HG03342 (cell line): ENCODE measurements around the gene LGR6.
A peak's percentile ranks its signal among the peaks of the same experiment; 100 is the strongest.
"Not testable (repeated sequence)": the region's sequence is repeated elsewhere in the genome, so short reads cannot be mapped to it uniquely, and the experiment has no call there.

Source experiments
- ATAC-seq: cut with Tn5 transposase; IDR thresholded peaks from one replicate; pipeline ENCODE4 v1.9.1; 2021; ENCODE audit warnings: mild to moderate bottlenecking, moderate library complexity; ENCODE audit not compliant: unreplicated experiment

Gene LGR6

GRCh38 chr1:202172015-202172355 lies 21.6 kb upstream of the LGR6 start:
- ATAC-seq = no peak

- no peak for ATAC-seq
Observed at GRCh38 chr1:202173993-202174392, 19.6 kb upstream of the LGR6 start.

- no peak for ATAC-seq
Observed at GRCh38 chr1:202176949-202177927, 16.4 kb upstream of the LGR6 start.

- ATAC-seq = no peak
Observed at GRCh38 chr1:202179828-202180750, 13.5 kb upstream of the LGR6 start.

- ATAC-seq = not testable (repeated sequence)
Observed at GRCh38 chr1:202180751-202181139, 12.9 kb upstream of the LGR6 start.

- no peak for ATAC-seq
Observed at GRCh38 chr1:202181586-202181985, 12.0 kb upstream of the LGR6 start.

GRCh38 chr1:202182040-202182877 lies 11.3 kb upstream of the LGR6 start:
- no peak for ATAC-seq

GRCh38 chr1:202184750-202185460 lies 8.7 kb upstream of the LGR6 start:
- ATAC-seq = no peak

GRCh38 chr1:202186327-202186726 lies 7.3 kb upstream of the LGR6 start:
- no peak for ATAC-seq

GRCh38 chr1:202187041-202187671 lies 6.4 kb upstream of the LGR6 start:
- ATAC-seq = no peak

GRCh38 chr1:202187697-202188407 lies 5.7 kb upstream of the LGR6 start:
- ATAC-seq = no peak

- peak; percentile 47 for ATAC-seq
Observed at GRCh38 chr1:202189001-202189790, 4.4 kb upstream of the LGR6 start.

GRCh38 chr1:202189918-202190715 lies 3.5 kb upstream of the LGR6 start:
- no peak for ATAC-seq

- not testable (repeated sequence) for ATAC-seq
Observed at GRCh38 chr1:202191391-202191790, 2.2 kb upstream of the LGR6 start.

GRCh38 chr1:202192770-202193613 lies 607 bp upstream of the LGR6 start:
- ATAC-seq = no peak

GRCh38 chr1:202194328-202194648 lies 689 bp downstream of the LGR6 start:
- ATAC-seq = no peak
